Stimulated activated CD4-positive, alpha-beta T cell treated with anti-CD3 and anti-CD28 coated beads, Interleukin-12 subunit alpha, Interleukin-12 subunit beta, amount 100 ng/mL, for 4 hours (primary cell): ENCODE measurements around the gene TNFAIP3.
A peak's percentile ranks its signal among the peaks of the same experiment; 100 is the strongest.

Experiments used
- DNase-seq: peaks from one replicate; pipeline ENCODE4 v3.0.0-alpha.2; 2020

Gene TNFAIP3

DNA sequence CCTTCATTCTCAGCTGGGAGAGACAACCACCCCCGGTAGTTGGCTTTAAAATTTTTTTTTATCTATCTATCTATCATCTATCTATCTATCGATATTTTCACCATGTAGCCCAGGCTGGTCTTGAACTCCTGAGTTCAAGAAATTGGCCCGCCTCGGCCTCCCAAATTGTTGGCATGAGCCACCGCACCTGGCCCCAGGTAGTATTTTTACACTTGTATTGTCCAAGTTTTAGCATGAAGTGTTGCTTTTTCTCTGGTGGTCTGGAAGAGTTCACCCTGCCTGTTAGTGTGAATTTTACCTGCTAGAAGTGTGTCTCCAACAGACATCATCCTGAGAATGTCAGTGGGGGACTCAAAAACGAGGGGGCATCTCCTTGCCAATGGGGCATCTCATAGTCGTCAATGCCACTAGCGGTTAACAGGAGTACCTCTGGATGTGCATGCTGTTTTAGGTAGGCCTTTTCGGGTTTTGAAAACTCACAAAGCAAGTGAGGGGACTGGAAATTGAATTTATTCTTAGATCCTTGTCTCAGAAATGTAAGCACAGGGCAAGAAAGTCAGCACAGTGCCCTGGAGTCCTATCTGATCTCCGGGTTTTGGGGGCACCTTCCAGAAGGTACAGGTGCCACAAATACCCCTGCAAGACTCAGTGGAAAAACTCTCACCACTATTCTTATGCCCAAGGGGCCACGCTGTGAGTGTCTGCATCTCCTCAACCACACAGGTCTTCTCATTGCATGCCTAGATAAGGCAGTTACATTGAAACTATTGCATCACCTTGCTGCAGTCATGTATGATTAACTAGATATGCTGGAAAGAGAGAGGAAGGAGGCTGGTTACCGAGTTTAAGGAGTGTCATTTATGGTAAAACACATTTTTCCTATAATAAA is 37.1 kb downstream of the TNFAIP3 start:
- DNase-seq: peak; percentile 37

DNA sequence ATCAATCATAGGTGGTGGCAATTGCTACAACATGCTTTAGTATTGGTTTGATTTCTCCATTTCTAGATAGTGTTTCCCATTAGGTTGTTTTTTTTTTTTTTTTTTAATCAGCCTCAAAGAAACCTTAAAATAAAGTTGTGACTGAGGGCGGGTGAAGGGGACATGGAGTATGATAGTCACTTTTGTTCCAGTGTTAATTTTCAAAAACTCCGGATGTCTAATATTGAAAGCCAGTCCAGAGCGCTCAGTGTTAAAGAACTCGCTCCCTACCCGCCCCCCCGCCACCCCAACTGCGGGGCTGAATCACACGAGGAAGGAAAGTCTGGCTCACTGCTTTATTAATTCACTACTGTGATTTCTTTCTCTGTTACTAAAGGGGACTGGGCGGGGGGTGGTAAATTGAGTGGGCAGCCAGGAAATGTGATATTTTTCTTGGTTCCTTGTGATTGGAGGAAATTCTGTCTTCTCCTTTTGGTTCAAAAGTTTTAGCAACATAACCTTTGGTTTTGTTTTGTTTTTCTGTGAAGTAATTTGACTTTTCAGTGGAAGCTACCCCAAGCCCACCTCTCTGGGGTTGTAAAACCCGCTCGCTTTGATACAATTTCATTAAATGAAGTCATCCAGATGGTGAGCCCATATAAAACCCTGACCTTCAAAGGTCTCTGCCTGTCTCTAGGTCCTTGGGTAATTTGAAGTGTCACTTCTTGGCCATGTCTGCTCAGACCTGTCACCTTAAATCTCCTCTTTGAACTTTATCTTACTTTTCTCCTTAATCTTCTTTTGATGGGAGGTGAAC is 38.0 kb downstream of the TNFAIP3 start:
- DNase-seq: peak; percentile 79

DNA sequence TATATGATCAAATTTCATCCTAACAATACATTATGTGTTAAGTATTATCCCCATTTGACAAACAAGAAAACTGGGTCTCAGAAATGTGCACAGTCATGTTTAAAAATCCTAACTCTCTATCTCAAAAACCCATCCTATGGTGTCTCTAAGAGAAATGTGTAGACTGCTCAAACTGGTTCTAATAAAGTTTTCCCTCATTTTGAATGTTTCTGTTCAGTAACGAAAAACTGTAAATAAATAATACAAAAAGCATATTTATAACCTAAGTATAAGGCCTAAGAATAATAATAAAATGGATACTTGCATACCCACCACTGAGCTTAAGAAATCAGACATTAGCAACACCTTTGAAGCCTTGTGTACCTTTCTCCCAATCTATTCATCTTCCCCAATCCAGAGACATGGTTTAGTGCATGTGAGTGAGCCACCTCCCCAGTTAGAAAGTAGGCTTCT is 39.0 kb downstream of the TNFAIP3 start:
- no peak for DNase-seq

DNA sequence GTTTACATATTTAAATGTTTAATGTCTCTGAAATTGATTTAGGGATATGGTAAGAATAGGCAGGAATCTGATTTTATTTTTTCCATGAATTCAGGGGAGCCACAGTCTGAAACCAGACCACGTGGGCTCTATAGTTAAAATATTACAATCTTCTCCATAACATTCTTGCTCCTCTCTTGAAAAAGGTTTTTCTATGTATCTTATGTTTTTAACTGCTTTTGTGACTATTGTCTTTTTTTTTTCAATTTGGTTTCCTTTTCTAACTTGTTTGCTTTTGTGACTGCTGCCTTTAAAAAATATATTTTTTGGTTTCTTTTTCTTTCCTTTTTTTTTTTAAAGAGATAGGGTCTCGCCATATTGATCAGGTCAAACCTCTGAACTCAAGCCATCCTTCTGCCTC is 40.1 kb downstream of the TNFAIP3 start:
- DNase-seq: no peak

DNA sequence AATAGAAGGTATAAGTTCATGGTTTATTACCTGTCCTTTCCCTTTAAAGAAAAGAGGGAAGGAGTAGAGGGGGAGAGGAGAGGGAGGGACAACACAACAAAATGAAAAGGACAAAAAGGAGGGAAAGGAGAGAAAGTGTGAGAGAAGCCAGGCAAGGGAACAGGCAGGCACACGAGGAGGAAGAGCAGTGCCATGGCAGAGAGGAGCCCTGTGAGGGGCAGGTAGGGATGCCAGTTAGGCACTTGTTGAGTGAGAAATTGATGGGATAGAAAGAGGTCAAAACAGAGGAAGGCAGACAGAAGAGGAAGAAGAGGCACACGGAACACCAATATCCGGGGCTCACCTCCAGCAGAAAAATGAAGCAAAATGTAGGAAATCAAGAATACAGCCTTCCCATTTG is 42.5 kb downstream of the TNFAIP3 start:
- DNase-seq: no peak

DNA sequence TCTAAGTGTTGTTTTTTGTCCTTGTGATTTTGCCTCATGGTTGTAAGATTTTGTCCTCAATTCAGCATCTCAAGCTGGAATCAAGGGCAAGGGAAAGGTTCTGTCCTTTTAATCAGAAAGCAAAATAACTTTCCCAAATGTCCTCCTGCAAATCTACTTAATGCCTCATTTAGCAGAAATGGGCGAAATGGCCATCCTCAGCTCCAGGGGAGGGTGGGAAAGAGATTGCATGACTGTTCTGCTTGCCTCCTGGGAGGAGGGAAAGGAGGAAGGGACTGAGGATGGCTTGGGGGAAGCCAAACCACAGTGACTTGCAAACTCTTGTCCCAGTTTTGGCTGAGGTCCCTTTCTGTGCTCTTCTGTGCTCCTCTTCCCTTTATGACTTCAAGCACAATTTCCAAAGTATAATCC is 43.4 kb downstream of the TNFAIP3 start:
- no peak for DNase-seq

DNA sequence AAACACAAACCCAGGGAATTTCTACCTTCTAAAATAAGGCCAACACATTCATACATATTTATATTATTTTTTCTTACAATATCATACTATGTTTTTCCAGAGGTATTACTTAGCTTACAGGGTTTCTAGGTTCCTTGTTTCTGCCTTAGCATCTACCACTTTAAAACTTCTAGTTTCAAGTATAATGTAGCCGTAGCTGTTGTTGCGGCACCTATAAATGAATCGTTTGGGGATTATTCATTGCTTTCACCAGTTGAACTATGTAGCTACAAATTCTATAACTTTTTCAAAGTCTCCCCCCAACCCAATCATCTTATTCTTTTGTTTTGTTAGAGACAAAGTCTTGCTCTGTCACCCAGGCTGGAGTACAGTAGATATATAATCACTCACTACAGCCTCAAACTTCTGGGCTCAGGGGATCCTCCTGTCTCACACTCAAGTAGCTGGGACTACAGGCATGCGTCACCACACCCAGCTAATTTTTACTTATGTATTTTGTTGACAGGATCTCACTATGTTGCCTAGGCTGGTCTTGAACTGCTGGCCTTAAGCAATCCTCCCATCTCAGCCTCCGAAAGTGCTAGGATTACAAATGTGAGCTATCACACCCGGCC is 43.9 kb downstream of the TNFAIP3 start:
- DNase-seq: no peak

DNA sequence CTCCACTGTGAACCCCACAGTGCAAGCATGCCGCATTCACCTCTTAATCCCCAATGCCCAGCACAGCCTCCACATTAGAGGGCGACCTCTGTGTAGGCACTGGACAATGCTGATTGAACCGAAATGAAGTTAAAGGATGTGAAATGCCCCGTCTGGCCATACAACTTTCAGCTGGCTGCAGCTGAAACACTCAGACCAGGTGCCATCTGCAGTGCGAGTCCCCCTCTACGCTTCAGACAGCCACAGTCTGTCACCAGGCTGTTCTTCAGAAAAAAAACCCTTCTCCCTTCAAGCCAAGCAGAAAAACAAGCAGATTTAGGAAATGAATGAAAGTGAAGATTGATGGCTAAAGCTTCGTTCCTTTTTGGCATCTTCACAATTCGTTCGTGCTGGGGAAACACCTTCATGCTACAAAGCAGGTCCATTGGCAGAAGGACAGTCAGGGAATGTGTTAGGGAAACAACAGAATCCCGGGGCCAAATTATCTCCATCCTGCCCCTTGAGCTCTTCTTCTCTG is 44.7 kb downstream of the TNFAIP3 start:
- DNase-seq: no peak

DNA sequence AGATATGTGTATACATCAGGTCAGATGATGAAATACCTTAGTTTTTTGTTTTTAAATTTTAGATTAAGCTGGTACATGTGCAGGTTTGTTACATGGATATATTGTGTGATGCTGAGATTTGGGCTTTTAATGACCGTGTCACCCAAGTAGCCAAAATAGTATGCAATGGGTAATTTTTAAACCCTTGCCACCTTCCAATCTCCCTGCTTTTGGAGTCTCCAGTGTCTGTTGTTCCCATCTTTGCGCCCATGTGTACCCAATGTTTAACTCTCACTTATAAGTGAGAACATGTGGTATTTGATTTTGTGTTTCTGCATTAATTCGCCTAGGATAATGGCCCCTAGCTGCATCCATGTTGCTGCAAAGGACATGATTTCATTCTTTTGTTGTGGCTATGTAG is 45.8 kb downstream of the TNFAIP3 start:
- no peak for DNase-seq

DNA sequence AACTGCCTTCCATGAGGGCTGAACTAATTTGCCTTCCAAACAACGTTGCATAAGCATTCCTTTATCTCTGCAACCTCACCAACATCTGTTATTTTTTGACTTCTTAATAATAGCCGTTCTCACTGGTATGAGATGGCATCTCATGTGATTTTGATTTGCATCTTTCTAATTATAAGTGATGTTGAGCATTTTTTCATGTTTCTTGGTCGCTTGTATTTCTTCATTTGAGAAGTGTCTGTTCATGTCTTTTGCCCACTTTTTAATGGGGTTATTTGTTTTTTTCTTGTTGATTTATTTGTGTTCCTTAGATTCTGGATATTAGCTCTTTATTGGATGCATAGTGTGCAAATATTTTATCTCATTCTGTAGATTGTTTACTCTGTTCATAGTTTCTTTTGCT is 46.4 kb downstream of the TNFAIP3 start:
- DNase-seq: no peak

DNA sequence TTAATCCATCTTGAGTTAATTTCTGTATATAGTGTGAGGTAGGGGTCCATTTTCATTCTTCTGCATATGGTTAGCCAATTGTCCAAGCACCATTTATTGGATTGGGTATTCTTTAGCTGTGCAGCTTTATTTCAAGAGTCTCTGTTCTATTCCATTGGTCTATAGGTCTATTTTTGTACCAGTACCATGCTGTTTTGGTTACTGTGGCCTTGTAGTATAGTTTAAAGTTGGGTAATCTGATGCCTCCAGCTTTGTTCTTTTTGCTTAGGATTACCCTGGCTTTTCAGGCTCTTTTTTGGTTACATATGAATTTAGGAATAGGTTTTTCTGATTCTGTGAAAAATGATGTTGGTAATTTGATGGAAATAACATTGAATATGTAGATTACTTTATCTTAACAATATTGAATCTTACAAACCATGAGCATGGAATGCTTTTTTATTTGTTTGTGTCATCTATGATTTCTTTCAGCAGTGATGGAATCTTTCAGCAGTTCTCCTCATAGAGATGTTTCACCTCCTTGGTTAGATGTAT is 47.0 kb downstream of the TNFAIP3 start:
- DNase-seq: no peak

DNA sequence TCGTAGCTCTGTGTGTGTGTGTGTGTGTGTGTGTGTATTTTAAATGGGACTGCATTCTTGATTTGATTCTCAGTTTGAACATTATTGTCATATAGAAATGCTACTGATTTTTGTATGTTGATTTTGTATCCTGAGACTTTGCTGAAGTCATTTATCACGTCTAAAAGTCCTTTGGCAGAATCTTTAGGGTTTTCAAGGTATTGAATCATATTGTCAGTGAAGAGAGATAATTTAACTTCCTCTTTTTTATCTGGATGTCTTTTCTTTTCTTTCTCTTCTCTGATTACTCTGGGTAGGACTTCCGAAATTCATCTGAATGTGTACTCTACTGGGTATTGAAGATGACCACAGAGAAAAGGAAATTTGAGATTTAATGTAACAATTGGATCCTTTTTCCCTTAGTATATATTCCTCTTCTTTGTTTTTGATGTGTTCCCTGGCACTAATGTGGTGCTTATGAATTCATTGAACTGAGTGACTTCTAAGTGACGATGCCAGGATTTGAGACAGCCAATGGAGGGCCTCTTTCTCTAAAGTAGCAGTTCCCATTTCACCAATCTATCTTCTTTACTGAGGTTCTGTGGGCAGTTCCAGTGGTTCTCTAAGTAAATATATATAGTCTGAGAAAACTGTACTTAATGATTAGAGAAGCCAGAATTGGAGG is 47.6 kb downstream of the TNFAIP3 start:
- DNase-seq: no peak

DNA sequence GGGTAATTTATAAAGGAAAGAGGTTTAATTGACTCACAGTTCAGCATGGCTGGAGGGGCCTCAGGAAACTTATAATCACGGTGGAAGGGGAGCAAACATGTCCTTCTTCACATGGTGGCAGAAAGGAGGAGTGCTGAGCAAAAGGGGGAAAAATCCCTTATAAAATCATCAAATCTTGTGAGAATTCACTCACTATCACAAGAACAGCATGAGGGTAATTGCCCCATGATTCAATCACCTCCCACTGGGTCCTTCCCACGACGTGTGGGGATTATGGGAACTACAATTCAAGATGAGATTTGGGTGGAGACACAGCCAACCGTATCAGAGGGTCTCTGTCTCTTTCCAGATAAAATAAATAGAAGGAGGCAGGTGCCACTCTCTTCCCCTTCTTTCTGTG is 48.7 kb downstream of the TNFAIP3 start:
- no peak for DNase-seq

DNA sequence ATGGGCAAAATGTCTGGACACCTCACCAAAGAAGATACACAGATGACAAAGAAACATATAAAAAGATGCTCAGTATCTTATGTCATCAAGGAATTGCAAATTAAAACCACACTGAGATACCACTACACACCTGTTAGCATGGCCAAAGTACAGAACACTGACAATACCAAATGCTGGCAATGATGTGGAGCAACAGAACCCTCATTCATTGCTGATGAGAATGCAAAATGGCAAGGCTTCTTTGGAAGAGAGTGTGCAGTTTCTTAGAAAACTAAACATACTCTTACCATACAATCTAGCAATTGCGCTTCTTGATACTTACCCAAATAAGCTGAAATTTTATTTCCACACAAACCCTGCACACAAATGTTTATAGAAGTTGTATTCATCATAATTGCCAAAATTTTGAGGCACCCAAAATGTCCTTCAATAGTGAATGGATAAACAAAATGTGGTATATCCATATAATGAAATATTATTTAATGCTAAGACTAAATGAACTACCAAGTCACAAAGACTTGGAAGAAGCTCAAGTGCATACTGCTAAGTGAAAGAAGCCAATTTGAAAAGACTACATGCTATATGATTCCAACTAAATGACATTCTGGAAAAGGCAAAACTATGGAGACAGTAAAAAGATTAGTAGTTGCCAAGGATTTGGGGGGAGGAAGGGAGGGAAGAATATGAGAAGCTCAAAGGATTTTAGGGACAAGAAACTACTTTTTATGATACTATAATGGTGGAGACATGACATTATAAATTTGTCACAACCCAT is 50.7 kb downstream of the TNFAIP3 start:
- DNase-seq: no peak

DNA sequence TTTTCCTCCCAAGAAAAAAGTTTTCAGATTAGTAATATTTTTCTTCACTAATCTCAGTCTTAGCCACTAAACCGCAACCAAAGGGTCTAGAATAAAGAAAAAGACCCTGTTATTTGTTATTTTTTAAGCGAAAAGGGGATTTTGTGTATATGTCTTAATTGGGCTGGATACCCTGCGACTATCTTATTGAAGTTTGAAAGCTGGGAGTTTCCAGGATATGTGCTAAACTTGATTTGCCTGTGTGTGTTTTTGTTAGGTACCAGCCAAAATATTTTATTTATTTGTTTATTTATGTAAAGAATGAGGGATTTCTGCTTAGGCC is 52.4 kb downstream of the TNFAIP3 start:
- DNase-seq: no peak

DNA sequence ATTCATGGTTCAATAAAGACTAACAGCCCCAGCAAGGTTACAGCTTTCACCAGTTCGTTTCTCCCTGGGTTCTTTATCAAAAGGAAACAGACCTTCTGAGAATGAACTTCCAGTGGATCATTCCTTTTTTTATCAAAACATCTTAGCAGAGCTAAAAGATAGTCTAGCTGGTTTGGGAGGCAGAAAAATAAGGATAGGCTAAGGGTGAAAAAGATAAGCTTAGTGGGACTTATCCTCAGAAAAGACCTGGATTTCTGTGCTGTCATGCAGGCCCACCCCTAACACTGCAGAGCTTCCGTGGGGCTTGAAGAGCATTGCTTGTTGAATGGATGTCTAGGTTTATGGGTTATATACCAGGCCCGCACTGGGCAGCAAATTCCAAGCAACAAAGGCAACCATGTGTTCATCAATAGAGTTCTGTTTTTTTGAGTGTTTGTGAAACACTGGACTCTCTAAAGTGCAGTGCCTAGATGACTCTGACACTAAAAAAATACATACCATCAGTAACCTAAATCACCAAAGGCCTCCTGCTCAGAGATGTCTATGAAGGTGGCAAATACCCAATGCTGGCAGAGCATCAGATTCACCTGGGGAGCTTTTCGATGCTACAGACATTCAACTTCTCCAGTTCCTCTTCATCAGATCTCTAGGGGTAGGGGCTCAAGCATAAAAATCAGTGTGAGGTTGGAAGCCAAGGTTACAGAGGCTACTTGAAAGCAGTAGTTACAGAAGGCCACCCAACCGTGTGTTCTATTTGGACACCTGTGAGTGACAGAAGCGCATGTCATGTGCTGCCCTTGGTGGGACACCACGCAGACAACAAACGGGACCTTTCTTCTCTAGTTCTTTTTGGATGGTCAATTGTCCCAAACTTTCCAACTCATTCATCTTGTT is 53.0 kb downstream of the TNFAIP3 start:
- DNase-seq: no peak

DNA sequence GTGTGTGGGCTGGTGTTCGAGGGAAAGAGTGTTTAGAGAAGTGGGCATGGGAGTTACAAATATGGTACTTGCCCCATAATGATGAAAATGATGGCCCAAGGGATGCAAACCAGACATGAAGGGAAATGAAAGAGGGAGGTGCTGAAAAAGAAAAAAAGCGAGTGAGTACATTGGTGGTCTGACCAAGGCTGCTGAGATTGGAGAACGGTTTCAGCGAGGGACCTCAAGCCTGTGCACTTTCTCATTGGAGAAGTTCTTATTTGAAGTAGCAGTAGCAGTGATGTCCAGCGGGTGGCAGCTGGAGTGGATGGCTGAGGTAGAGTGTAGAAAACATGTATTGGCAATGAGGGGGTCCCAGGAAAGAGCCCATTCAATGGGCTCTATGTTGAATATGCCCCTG is 54.8 kb downstream of the TNFAIP3 start:
- no peak for DNase-seq

DNA sequence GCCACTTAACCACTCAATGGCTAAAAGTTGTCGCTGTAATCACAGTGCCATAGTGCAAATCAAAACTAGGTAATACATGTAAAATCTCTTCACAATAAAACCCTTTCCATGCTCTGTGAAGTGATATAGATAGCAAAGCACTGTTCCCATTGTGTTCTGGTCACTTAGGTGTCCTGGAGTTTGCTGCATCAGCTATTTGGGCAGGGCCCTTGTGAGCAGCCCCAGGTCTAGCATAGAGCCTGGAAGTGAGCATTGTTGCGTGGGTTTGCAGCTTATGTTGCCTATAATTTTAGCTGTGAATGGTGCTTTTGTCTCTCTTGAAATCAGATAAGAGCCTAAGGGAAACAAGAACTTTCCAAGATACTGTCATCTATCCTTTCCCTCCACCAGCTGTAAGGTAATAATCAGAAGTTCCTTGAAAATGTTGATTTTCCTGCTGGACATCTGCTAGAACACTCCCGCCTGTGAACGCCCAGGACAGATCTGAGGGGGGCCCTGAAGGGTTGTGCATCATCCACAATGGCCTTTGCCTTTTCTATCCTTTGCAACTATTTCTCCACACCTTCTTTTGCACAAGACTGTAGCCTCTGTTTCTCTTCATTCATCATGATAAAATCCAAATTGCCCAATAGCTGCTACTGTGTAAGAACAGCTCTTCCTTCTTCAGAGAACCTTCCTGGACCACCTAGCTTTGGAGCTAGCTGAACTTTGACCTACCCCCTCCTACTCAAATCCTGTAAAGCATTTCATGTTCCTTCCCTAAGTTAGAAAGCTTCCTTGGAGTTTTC is 57.0 kb downstream of the TNFAIP3 start:
- no peak for DNase-seq

DNA sequence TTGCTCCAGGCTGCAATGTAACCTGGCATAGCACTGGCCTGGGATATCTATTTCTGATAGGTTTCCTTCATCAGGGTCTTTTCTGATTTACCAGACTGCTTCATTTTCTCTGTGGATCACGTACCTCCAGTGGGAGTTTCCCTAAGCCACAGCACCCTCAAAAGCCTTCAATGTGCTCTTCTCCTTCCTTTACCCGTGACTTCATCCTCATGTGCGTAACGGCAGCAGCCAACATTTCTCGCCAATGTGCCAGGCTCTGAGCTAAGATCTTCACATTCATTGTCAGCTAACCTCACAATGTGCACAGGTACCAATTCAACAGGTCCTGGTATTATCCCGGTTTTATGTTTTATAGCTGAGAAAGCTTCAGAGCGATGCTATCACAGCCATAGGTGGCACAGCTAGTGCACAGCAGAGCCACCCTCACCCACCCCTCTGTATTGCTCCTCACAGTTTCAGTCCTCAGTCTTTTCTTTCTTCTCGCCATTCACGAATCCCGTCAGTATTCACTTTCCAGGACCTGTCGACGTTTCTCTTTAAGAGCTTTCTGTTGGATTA is 58.2 kb downstream of the TNFAIP3 start:
- DNase-seq: no peak
